Measurements from ENCODE around the gene CYP2D6.

The CYP2D6 gene

DNA sequence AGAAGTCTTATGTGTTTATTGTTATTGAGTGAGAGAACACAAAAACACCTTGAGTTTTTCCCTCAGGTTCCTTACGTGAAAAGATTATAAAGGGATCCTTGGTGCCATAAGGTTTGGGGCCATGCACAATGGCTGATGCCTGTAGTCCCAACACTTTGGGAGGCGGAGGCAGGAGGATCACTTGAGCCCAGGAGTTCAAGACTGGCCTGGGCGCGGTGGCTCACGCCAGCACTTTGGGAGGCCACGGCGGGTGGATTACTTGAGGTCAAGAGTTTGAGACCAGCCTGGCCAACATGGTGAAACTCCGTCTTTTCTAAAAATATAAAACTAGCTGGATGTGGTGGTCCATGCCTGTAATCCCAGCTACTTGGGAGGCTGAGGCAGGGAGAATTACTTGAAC, 45.7 kb downstream of the CYP2D6 start:
- DNase-seq (ENCODE audit: low read depth), result no peak

DNA sequence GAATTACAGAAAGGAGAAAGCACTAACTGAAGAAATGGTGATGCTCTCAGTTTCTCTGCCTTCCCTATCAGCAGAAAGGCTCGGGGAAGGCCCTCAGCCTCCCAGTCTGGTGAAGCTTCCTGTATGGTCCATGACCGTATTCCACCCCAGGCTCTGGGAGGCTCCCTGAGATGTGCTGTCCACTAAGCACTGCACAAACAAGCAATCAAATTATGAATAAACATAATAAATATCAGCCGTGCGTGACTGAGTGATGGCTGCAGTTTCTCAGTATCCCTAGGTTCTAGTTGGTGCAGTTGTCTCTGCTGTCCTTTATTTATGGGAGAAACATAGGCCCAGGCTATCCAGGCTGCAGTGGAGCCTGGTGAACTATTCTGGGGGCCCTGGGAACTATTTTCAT, 47.5 kb downstream of the CYP2D6 start:
- no peak for DNase-seq (ENCODE audit: low read depth)

DNA sequence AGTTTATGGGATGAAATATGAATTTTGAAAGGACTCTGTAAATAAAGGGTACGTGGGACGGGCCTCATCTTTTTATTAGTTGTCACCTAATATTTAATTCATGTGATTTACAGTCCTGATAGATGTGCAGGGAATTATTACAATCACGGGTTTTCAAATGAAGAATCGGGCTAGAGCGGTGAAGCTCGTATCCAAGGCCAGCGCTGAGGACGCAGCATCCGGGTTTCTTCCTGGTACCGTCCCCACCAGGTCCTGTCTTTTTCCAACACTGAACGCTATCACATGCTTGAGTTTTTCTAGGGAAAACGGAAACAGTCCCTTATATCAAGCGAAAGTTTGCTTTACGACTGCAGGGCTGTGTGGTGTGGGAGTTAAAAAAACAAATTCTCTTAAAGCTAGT, 50.3 kb downstream of the CYP2D6 start:
- DNase-seq (ENCODE audit: low read depth), result no peak

DNA sequence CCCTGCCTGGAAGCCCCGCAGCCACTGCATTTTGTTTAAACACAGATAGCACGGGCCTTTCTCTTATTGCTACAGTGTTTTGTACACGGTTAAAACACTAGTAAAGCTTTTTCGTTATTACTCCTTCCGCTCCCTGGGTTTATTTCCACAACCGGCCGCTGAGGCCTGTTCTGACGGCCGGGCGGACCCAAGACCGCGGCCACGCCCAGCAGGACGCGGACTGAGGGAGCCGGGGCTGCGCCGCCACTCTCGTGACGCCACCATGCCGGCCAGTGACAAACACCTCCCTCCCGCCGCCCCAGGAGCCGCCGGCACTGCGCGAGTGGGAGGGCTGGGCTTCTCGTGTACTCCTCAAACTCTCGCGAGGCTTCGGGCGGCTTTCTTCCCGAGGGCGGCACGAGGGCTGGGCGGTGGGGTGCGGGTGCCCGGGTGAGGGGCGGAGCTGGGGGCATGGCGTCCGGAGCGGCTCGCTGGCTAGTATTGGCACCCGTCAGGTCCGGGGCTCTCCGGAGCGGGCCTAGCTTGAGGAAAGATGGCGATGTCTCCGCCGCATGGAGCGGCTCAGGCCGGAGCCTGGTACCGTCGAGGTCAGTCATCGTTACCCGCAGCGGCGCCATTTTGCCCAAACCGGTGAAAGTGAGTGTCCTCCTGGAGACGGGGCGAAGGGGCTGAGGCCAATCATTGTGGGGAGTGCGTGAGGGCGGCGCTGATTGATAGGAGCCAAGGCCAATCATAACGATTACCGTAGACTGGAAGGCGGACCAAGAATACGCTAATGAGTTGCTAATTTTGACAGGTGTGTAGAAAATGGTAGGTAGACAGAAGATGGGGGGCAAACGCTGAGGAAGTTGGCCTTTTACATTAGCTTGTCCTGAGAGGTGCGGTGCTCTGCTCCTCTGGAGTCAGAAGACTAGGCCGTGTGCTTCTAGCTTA, 51.0 kb downstream of the CYP2D6 start, which contains the start of gene SMDT1:
Gene SMDT1, plus strand, starts transcription at position 382 of the 933 bp plus-strand sequence. Its CDS starts 69 bp downstream, at position 451.
- peak; percentile 98 for DNase-seq (ENCODE audit: low read depth)

DNA sequence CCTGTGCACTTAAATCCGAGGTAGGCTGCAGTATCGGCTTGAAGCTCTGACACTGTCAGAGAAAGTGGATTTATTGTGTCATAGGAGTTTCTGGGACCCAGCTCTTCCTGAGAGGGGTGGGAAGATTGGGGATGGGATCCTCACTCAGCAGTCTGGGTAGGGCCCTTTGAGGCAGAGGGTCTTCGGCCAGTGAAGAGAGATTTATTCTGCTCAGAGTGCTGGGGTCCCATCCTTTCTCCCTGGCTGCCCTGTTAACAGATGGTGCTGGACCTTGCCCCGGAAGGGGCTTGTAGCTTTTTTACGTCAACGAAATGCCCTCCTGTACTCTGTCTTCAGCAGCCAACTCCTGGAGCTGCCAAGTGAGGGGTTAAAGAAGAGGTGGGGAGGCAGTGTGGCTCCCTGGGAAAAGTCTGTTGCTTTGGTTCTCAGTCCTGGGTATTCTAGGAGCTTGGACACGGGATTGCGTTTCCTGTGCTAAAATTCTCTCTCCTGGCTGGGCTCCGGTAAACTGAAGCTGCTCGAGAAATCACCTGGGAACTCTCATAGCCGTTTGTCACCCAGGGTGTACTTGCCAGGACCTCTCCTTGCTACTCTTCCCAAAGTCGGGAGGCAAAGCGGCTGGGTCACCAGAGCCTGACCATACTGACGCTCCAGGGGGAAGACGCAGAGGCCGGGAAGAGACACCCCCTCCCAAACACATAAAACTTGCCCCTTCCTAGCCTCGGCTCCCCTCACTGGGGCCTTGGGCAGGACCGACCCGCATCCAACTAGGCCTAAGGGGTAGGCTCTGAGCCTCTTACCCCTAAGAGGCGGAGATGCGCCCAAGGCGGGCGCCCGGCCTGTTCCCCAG, 51.9 kb downstream of the CYP2D6 start:
- no peak for DNase-seq (ENCODE audit: low read depth)

DNA sequence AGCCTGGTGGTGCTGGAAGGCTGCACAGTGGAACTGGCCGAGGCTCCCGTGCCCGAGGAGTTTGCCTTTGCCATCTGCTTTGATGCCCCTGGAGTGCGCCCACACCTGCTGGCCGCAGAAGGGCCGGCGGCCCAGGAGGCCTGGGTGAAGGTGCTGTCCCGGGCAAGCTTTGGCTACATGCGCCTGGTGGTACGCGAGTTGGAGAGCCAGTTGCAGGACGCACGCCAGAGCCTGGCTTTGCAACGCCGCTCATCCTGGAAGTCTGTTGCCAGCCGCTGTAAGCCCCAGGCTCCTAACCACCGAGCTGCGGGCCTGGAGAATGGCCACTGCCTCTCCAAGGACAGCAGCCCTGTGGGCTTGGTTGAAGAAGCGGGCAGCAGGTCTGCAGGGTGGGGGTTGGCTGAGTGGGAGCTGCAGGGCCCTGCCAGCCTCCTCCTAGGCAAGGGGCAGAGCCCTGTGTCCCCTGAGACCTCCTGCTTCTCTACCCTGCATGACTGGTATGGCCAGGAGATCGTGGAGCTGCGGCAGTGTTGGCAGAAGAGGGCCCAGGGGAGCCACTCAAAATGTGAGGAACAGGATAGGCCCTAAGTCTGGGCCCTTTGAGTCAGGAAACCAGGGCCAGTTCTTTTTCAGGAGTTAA, 53.0 kb downstream of the CYP2D6 start:
- no peak for DNase-seq (ENCODE audit: low read depth)

DNA sequence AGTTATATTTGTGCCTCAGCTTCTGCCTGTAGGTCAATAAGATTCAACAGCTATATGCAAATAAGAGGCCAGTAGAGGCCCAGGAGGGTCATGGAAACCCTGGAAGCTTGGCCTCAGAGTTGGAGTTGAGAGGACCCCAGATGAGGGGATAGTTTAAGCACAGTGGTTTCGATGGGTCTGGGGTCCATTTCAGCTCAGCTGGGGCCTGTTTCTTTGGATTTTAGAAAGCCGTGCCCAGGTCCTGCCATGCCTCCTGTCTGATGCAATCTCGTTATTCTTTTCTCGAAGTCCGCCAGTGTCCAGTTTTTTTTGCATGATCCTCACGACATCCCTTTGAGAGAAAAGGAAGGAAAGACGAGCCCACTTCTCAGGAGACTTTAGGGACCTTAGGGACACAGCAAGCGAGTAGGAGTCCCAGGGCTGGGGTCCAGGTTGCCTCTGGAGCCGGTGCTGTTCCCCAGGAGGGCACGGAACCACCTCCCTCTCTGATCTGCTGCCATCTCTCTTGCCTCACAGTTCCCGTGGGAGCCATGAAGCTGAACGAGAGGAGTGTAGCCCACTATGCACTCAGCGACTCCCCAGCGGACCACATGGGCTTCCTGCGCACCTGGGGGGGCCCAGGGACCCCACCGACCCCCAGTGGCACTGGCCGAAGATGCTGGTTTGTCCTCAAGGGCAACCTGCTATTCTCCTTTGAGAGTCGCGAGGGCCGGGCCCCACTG, 53.7 kb downstream of the CYP2D6 start:
- DNase-seq (ENCODE audit: low read depth), result no peak
